Left ventricle myocardium inferior (tissue), 1 donor: ENCODE data around the gene MLEC. TPM values are rescaled to one million over a fixed set of nuclear protein-coding genes. Genes with fewer than 3 reads are reported as not detected.

Experiments used
- DNase-seq: peaks from one replicate; pipeline ENCODE4 v3.0.0-alpha.2; 2020
- H3K27ac ChIP-seq: fragments of 200-600 bp; replicated peaks from 2 replicates; pipeline ENCODE4 v1.8.0; 2021
- H3K27me3 ChIP-seq: fragments of 200-600 bp; 2 replicates; pipeline ENCODE4 v1.8.0; 2021; ENCODE audit warnings: low read depth
- H3K36me3 ChIP-seq: fragments of 200-600 bp; 2 replicates; pipeline ENCODE4 v1.8.0; 2021
- H3K4me1 ChIP-seq: fragments of 200-600 bp; 2 replicates; pipeline ENCODE4 v1.8.0; 2021
- H3K4me3 ChIP-seq: fragments of 200-600 bp; 2 replicates; pipeline ENCODE4 v1.8.0; 2021; ENCODE audit warnings: mild to moderate bottlenecking, moderate library complexity
- H3K9me3 ChIP-seq: fragments of 200-600 bp; replicated peaks from 2 replicates; pipeline ENCODE4 v1.8.0; 2021
- CTCF ChIP-seq: fragments of 200-600 bp; IDR thresholded peaks from 2 replicates; pipeline ENCODE4 v1.8.0; 2021; ENCODE audit warnings: antibody characterized with exemption, mild to moderate bottlenecking, borderline replicate concordance
- intact Hi-C: fragments of 100-400 bp; cut with micrococcal nuclease; formaldehyde crosslinking; loops from one replicate; pipeline ENCODE4 v1.11.0; 2022
- total RNA-seq: library from RNA; stranded (reverse); fragmentation: NEBNext Ultra II Directional; extraction: Animal tissue kit (Norgen Biotek cat#: 25700); gene quantifications from one replicate; pipeline ENCODE4 v1.2.1, GENCODE V29; 2021
- donor health status: DM: no; HTN: yes; CAD: no; lungs with severe emphysema.

MLEC gene
- total RNA-seq, 1 donor from 2014 or later: 120 TPM

GRCh38 chr12:120721866-120722265 is 34.9 kb downstream of the MLEC start:
- no peak for DNase-seq
- H3K4me1 ChIP-seq: peaks cover 45% of the 10 kb centered on the region
- no peaks in the 10 kb centered on the region for H3K9me3 ChIP-seq
- intact Hi-C loops: no loop called here
- peak overlapping the region; percentile 55 for H3K27ac ChIP-seq
- H3K4me3 ChIP-seq: no peak overlapping the region
- H3K36me3 ChIP-seq: peaks cover 77% of the 10 kb centered on the region
- no peaks in the 10 kb centered on the region for H3K27me3 ChIP-seq
- TF ChIP-seq CTCF: no peak

GRCh38 chr12:120722784-120723183 is 35.8 kb downstream of the MLEC start:
- H3K27ac ChIP-seq: no peak overlapping the region
- intact Hi-C loops: no loop called here
- no peaks in the 10 kb centered on the region for H3K9me3 ChIP-seq
- H3K36me3 ChIP-seq: peaks cover 77% of the 10 kb centered on the region
- no peaks in the 10 kb centered on the region for H3K27me3 ChIP-seq
- H3K4me3 ChIP-seq: no peak overlapping the region
- no peak for TF ChIP-seq CTCF
- no peak for DNase-seq
- peaks cover 52% of the 10 kb centered on the region for H3K4me1 ChIP-seq

- no peak overlapping the region for H3K4me3 ChIP-seq
- H3K9me3 ChIP-seq: no peaks in the 10 kb centered on the region
- intact Hi-C loops: no loop called here
- DNase-seq: no peak
- peaks cover 77% of the 10 kb centered on the region for H3K36me3 ChIP-seq
- peaks cover 47% of the 10 kb centered on the region for H3K4me1 ChIP-seq
- TF ChIP-seq CTCF: no peak
- H3K27me3 ChIP-seq: no peaks in the 10 kb centered on the region
- no peak overlapping the region for H3K27ac ChIP-seq
These were observed 37.8 kb downstream of the MLEC start for GRCh38 chr12:120724720-120725119.

GRCh38 chr12:120725151-120725658 is 38.3 kb downstream of the MLEC start:
- Histone ChIP-seq H3K36me3 (peaks cover 77% of the 10 kb centered on the region), H3K4me1 (peaks cover 42% of the 10 kb centered on the region), H3K4me3 (peak overlapping the region; percentile 95), H3K27me3 (no peaks in the 10 kb centered on the region), H3K27ac (peak overlapping the region; percentile 92), H3K9me3 (no peaks in the 10 kb centered on the region)
- TF ChIP-seq CTCF: no peak
- DNase-seq: no peak
- intact Hi-C loops: no loop called here

- Histone ChIP-seq H3K36me3 (peaks cover 77% of the 10 kb centered on the region), H3K27me3 (no peaks in the 10 kb centered on the region), H3K4me1 (peaks cover 36% of the 10 kb centered on the region), H3K27ac (peak within 1 kb of the TSS; percentile 92), H3K9me3 (no peaks in the 10 kb centered on the region), H3K4me3 (peak within 1 kb of the TSS; percentile 95)
- peak; percentile 92 for DNase-seq
- intact Hi-C loops: no loop called here
- peak; percentile 15 for TF ChIP-seq CTCF
These were observed 38.9 kb downstream of the MLEC start, which contains the start of gene ACADS for GRCh38 chr12:120725659-120726509. Gene ACADS, plus strand, starts transcription at chr12:120725826. Its CDS starts 60 bp downstream, at chr12:120725886.
